A673 (cell line): ENCODE measurements around the gene TRDN. TPM values are rescaled to one million over a fixed set of nuclear protein-coding genes. Genes with fewer than 3 reads are reported as not detected.
A peak's percentile ranks its signal among the peaks of the same experiment; 100 is the strongest.

Source experiments
- BruUV-seq: library from RNA; stranded (reverse); fragments of 400-500 nt; replicated peaks from 2 replicates; lab custom pipeline; 2021; lab: Mats Ljungman, UMichigan
- CTCF ChIA-PET: fragments of 300-600 bp; sonication (Branson Sonifier 250); formaldehyde crosslinking; loops from one replicate; lab custom pipeline; 2022; ENCODE audit warnings: antibody characterized with exemption; lab: Charles Lee
- POLR2A ChIA-PET: fragments of 300-600 bp; sonication (Branson Sonifier 250); formaldehyde crosslinking; loops from one replicate; lab custom pipeline; 2022; ENCODE audit warnings: antibody characterized with exemption; ENCODE audit not compliant: low non-redundant PET; lab: Charles Lee
- DNase-seq: peaks from one replicate; pipeline ENCODE4 v3.0.0-alpha.2; 2015; ENCODE audit warnings: low spot score
- H3K27ac ChIP-seq: fragments of 200-600 bp; sonication (generic); 2 replicates; pipeline ENCODE4 v1.5.1; 2016; ENCODE audit warnings: mixed run types, low read depth, mild to moderate bottlenecking, mixed read lengths, antibody characterized with exemption, low read length; ENCODE audit not compliant: poor library complexity, severe bottlenecking
- H3K27me3 ChIP-seq: fragments of 200-600 bp; sonication (generic); replicated peaks from 2 replicates; pipeline ENCODE4 v1.6.1; 2017; ENCODE audit warnings: mixed run types, low read depth, mild to moderate bottlenecking, mixed read lengths, antibody characterized with exemption, low read length; ENCODE audit not compliant: insufficient read depth, poor library complexity
- H3K36me3 ChIP-seq: fragments of 200-600 bp; sonication (generic); 2 replicates; pipeline ENCODE4 v1.6.1; 2016; ENCODE audit warnings: mixed run types, mild to moderate bottlenecking, mixed read lengths, antibody characterized with exemption, low read length; ENCODE audit not compliant: insufficient read depth, poor library complexity, severe bottlenecking
- H3K4me1 ChIP-seq: fragments of 200-600 bp; sonication (generic); 2 replicates; pipeline ENCODE4 v1.6.1; 2017; ENCODE audit warnings: mixed run types, mild to moderate bottlenecking, mixed read lengths, antibody characterized with exemption, low read length; ENCODE audit not compliant: insufficient read depth, poor library complexity, severe bottlenecking
- H3K4me3 ChIP-seq: fragments of 200-600 bp; sonication (generic); 2 replicates; pipeline ENCODE4 v1.5.1; 2016; ENCODE audit warnings: low read depth, mixed run types, mild to moderate bottlenecking, mixed read lengths, low read length; ENCODE audit not compliant: poor library complexity, severe bottlenecking
- H3K9me3 ChIP-seq: fragments of 200-600 bp; sonication (generic); 2 replicates; pipeline ENCODE4 v1.6.1; 2016; ENCODE audit warnings: mixed run types, low read depth, mild to moderate bottlenecking, mixed read lengths, antibody characterized with exemption, low read length; ENCODE audit not compliant: poor library complexity, severe bottlenecking
- CTCF ChIP-seq: fragments of 300-800, 200-600 bp; sonication (generic); conservative IDR thresholded peaks from 2 replicates; pipeline ENCODE4 v1.5.1; 2017; ENCODE audit warnings: low read depth, mild to moderate bottlenecking, antibody characterized with exemption, low read length, moderate library complexity, mixed read lengths
- EZH2 ChIP-seq: fragments of 200-600 bp; sonication (generic); IDR thresholded peaks from 2 replicates; pipeline ENCODE4 v1.6.1; 2017; ENCODE audit warnings: borderline replicate concordance, low read depth, mild to moderate bottlenecking, mixed read lengths, antibody characterized with exemption, low read length; ENCODE audit not compliant: poor library complexity, severe bottlenecking
- intact Hi-C: fragments of 100-400 bp; cut with micrococcal nuclease; formaldehyde crosslinking; loops from one replicate; pipeline ENCODE4 v1.10.0; 2022; ENCODE audit not compliant: unreplicated experiment
- total RNA-seq: library from RNA; stranded (reverse); gene quantifications from 2 replicates; pipeline ENCODE4 v1.2.3, GENCODE V29; 2021

TRDN gene
- total RNA-seq, 1 experiment from 2014 or later, result 3.8 TPM

DNA sequence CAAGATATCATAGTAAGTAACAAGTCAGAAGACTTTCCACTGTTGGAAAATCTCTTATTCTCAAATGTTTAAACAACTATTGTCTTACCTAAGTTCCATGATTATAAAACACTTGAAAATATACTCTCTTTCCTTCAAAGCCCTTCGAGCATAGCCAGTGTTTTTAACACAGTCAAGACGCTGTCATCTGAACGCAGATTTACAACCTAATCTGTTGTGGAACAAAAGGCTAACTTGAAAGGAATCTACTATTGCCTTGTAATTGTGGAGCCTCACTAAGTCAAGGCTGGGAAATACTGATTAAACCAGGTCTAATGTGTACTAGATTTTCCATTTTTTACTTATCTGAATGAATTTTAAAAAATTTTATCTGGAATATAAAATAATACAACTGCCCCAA is 205.8 kb downstream of the TRDN start:
- no peak overlapping the region for H3K4me3 ChIP-seq
- H3K36me3 ChIP-seq, result no peaks in the 10 kb centered on the region
- POLR2A ChIA-PET, result no interaction called here
- no peak overlapping the region for H3K27ac ChIP-seq
- DNase-seq, result peak; percentile 35
- CTCF ChIA-PET, result interaction anchor here (0.5 kb wide), 1 partner anchor 12 kb away, joined by 4 read pairs; no protein-coding TSS in a partner anchor
- TF ChIP-seq EZH2, result no peak
- no peak for TF ChIP-seq CTCF
- peaks cover 4% of the 10 kb centered on the region for H3K4me1 ChIP-seq
- H3K27me3 ChIP-seq, result no peaks in the 10 kb centered on the region
- intact Hi-C loops, result no loop called here
- H3K9me3 ChIP-seq, result no peaks in the 10 kb centered on the region
- no TSS peak for BruUV-seq

- TF ChIP-seq EZH2 (no peak), CTCF (no peak)
- Histone ChIP-seq H3K4me3 (no peak overlapping the region), H3K4me1 (peaks cover 4% of the 10 kb centered on the region), H3K27ac (no peak overlapping the region), H3K36me3 (no peaks in the 10 kb centered on the region), H3K9me3 (no peaks in the 10 kb centered on the region), H3K27me3 (no peaks in the 10 kb centered on the region)
- intact Hi-C loops, result no loop called here
- BruUV-seq, result no TSS peak
- CTCF ChIA-PET, result interaction anchor here (0.6 kb wide), 1 partner anchor 10 kb away, joined by 7 read pairs; no protein-coding TSS in a partner anchor
- POLR2A ChIA-PET, result no interaction called here
- DNase-seq, result no peak
Measured at GRCh38 chr6:123427008-123427407, 209.7 kb downstream of the TRDN start.

DNA sequence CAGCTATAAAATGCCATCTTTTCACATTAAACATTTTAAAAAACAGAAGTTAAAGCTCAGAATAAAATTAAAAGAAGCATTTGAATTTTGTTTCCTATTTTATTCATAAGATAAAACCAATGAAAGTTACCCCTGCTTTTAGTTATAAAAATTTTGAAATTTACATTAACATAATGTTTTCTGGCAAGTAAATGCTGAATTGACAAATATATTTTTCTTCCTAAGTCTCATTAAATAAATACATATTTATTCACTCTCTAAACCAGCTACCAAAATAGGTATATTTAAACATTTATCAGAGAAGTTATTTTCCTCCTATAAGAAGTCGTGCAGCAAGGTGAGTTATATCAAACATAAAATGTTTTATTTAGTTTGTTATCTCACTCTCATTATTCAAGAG is 213.6 kb downstream of the TRDN start:
- TF ChIP-seq CTCF (no peak), EZH2 (no peak)
- BruUV-seq, result no TSS peak
- ChIA-PET POLR2A (interaction anchor here (0.6 kb wide), 1 partner anchor 27 kb away, joined by 4 read pairs; no protein-coding TSS in a partner anchor), CTCF (no interaction called here)
- Histone ChIP-seq H3K4me1 (no peaks in the 10 kb centered on the region), H3K27ac (no peak overlapping the region), H3K9me3 (no peaks in the 10 kb centered on the region), H3K36me3 (no peaks in the 10 kb centered on the region), H3K27me3 (no peaks in the 10 kb centered on the region), H3K4me3 (no peak overlapping the region)
- intact Hi-C loops, result no loop called here
- DNase-seq, result no peak
